Endothelial cell of umbilical vein (primary cell): ENCODE results near the gene CLSTN2. TPM values are rescaled to one million over a fixed set of nuclear protein-coding genes. Genes with fewer than 3 reads are reported as not detected.

Source experiments
- BruUV-seq: library from RNA; stranded (reverse); fragments of 400-500 nt; replicated peaks from 2 replicates; lab custom pipeline; 2021; lab: Mats Ljungman, UMichigan
- CTCF ChIA-PET: fragments of 300-600, 350-600 bp; sonication (Branson Sonifier 250); formaldehyde crosslinking; loops from one replicate; lab custom pipeline; 2021; ENCODE audit warnings: antibody characterized with exemption, inconsistent platforms; lab: Charles Lee
- POLR2A ChIA-PET: fragments of 300-600, 350-600 bp; sonication (Branson Sonifier 250); formaldehyde crosslinking; loops from one replicate; lab custom pipeline; 2021; ENCODE audit warnings: antibody characterized with exemption, inconsistent platforms; lab: Charles Lee
- DNase-seq: peaks from one replicate; pipeline ENCODE4 v3.0.0-alpha.2; 2011; ENCODE audit warnings: low read depth, low spot score
- FAIRE-seq: peaks from 2 replicates; lab custom pipeline; 2011; peaks lifted over from hg19 to GRCh38; lab: Jason Lieb, UNC
- H2AFZ ChIP-seq: 2 replicates; pipeline ENCODE4 v1.6.0; 2012; ENCODE audit warnings: low read depth, low read length, control low read depth, inconsistent platforms
- H3K27ac ChIP-seq: 2 replicates; pipeline ENCODE4 v1.5.1; 2011; ENCODE audit warnings: low read depth, mild to moderate bottlenecking, control low read depth, low read length, moderate library complexity; ENCODE audit not compliant: insufficient read depth
- H3K27me3 ChIP-seq, 2 experiments: 2 replicates each; pipeline versions ENCODE4 v1.6.0 to v1.6.1; 2011; ENCODE audit warnings: low read length in 2 of 2, mixed read lengths in 1 of 2; ENCODE audit not compliant: control insufficient read depth in 2 of 2, insufficient read depth in 2 of 2
- H3K36me3 ChIP-seq, 2 experiments: 2 replicates in 1 of 2; 3 replicates in 1 of 2; pipeline ENCODE4 v1.5.1; 2011; ENCODE audit warnings: low read length in 2 of 2, mild to moderate bottlenecking in 1 of 2, moderate library complexity in 1 of 2; ENCODE audit not compliant: control insufficient read depth in 2 of 2, insufficient read depth in 2 of 2; ENCODE audit errors: extremely low read depth in 1 of 2
- H3K4me1 ChIP-seq: 3 replicates; pipeline ENCODE4 v1.5.1; 2011; ENCODE audit warnings: mild to moderate bottlenecking, low read length; ENCODE audit not compliant: control insufficient read depth, insufficient read depth; ENCODE audit errors: extremely low read depth
- H3K4me2 ChIP-seq: 2 replicates; pipeline ENCODE4 v1.6.1; 2011; ENCODE audit warnings: low read length, control low read depth, mixed read lengths; ENCODE audit not compliant: insufficient read depth
- H3K4me3 ChIP-seq, 3 experiments: fragments of 200-600 bp in 1 of 3; sonication (generic), shearing (Covaris generic) in 1 of 3; replicated peaks in 1 of 3; 2 replicates each; pipeline ENCODE4 v1.5.1; 2011 to 2016; ENCODE audit warnings: control low read depth in 3 of 3, low read length in 3 of 3, mild to moderate bottlenecking in 2 of 3, inconsistent platforms in 1 of 3, low read depth in 1 of 3, moderate library complexity in 1 of 3; ENCODE audit not compliant: insufficient read depth in 1 of 3
- H3K79me2 ChIP-seq: 2 replicates; pipeline ENCODE4 v1.6.0; 2012; ENCODE audit warnings: low read length, inconsistent platforms; ENCODE audit not compliant: control insufficient read depth, insufficient read depth
- H3K9ac ChIP-seq: replicated peaks from 2 replicates; pipeline ENCODE3; 2011; ENCODE audit warnings: low read length, control low read depth; ENCODE audit not compliant: insufficient read depth; ENCODE audit errors: extremely low read depth
- H3K9me1 ChIP-seq: replicated peaks from 3 replicates; pipeline ENCODE4 v1.6.0; 2011; ENCODE audit warnings: mild to moderate bottlenecking, low read length; ENCODE audit not compliant: control insufficient read depth, insufficient read depth; ENCODE audit errors: extremely low read depth
- H3K9me3 ChIP-seq: replicated peaks from 2 replicates; pipeline ENCODE4 v1.5.1; 2012; ENCODE audit warnings: low read length, inconsistent platforms; ENCODE audit not compliant: control insufficient read depth, insufficient read depth
- H4K20me1 ChIP-seq: replicated peaks from 2 replicates; pipeline ENCODE3; 2011; ENCODE audit warnings: mild to moderate bottlenecking, low read length; ENCODE audit not compliant: control insufficient read depth, insufficient read depth; ENCODE audit errors: extremely low read depth
- EZH2 ChIP-seq: IDR thresholded peaks from 2 replicates; pipeline ENCODE4 v1.6.1; 2012; ENCODE audit warnings: borderline replicate concordance, low read depth, mild to moderate bottlenecking, moderate library complexity, low read length, inconsistent platforms; ENCODE audit not compliant: severe bottlenecking
- FOS ChIP-seq: IDR thresholded peaks from 2 replicates; pipeline ENCODE4 v1.6.1; 2011; ENCODE audit warnings: mild to moderate bottlenecking, low read length, moderate library complexity, borderline replicate concordance; ENCODE audit not compliant: insufficient read depth
- GATA2 ChIP-seq: IDR thresholded peaks from 2 replicates; pipeline ENCODE4 v1.7.0; 2011; ENCODE audit warnings: low read depth, mild to moderate bottlenecking, moderate library complexity, mixed read lengths, low read length; ENCODE audit not compliant: insufficient read length, insufficient read depth
- JUN ChIP-seq: IDR thresholded peaks from 2 replicates; pipeline ENCODE4 v1.6.1; 2011; ENCODE audit warnings: borderline replicate concordance, low read depth; ENCODE audit not compliant: insufficient read length, insufficient read depth
- MAX ChIP-seq: IDR thresholded peaks from 2 replicates; pipeline ENCODE4 v1.6.1; 2011; ENCODE audit not compliant: insufficient read depth, insufficient read length
- MYC ChIP-seq: IDR thresholded peaks from one replicate; pipeline ENCODE4 v1.6.1; 2011; ENCODE audit warnings: mild to moderate bottlenecking, low read depth, low read length
- POLR2A ChIP-seq: IDR thresholded peaks from 2 replicates; pipeline ENCODE4 v1.6.1; 2012; ENCODE audit warnings: low read depth, mild to moderate bottlenecking, control low read depth, low read length
- POLR2AphosphoS5 ChIP-seq: IDR thresholded peaks from 2 replicates; pipeline ENCODE4 v1.6.1; 2012; ENCODE audit warnings: low read depth, mild to moderate bottlenecking, control low read depth, low read length, moderate library complexity; ENCODE audit not compliant: insufficient read depth
- dilution Hi-C: fragments of 300-500 bp; cut with MboI; formaldehyde crosslinking; loops from one replicate; pipeline ENCODE4 v1.15.0; 2019; ENCODE audit warnings: low sequenced_read_pairs; ENCODE audit not compliant: extremely low pct_ligation_motif_present
- intact Hi-C: fragments of 100-400 bp; cut with micrococcal nuclease; formaldehyde crosslinking; loops from one replicate; pipeline ENCODE4 v1.10.0; 2022
- polyA plus RNA-seq, 4 experiments: library from polyadenylated mRNA; depleted of rRNA in 3 of 4; stranded (reverse) in 3 of 4; unstranded in 1 of 4; fragments of >200 nt; gene quantifications; 2 replicates each; pipeline versions ENCODE4 v1.2.1 to v1.2.3, GENCODE V29; 2011 to 2012; ENCODE audit warnings: missing spikeins in 1 of 4
- total RNA-seq: library from RNA; stranded (reverse); gene quantifications from 2 replicates; pipeline ENCODE4 v1.2.3, GENCODE V29; 2021
- TF ChIP-seq, protein P1 (sequence below), 2 donors: IDR thresholded peaks; 1 replicate in 1 of 2; 2 replicates in 1 of 2; pipeline ENCODE4 v1.5.1; 2011; ENCODE audit warnings: low read length in 2 of 2, mild to moderate bottlenecking in 2 of 2, moderate library complexity in 2 of 2, control low read depth in 1 of 2, inconsistent platforms in 1 of 2, low read depth in 1 of 2; ENCODE audit not compliant: insufficient read depth in 1 of 2; ENCODE audit errors: extremely low read depth in 1 of 2

Gene CLSTN2
- total and polyA plus RNA-seq, 2 donors (not counting 3 experiments of a cell fraction or from before 2014, with no cell fraction given) = 0.26 to 0.38 TPM

- no peak for DNase-seq
- Histone ChIP-seq H3K79me2 (no peaks in the 10 kb centered on the region), H3K9me3 (peaks cover 2% of the 10 kb centered on the region), H3K4me3 (no peak overlapping the region), H3K9ac (no peak overlapping the region), H3K27me3 (no peaks in the 10 kb centered on the region), H3K4me1 (no peaks in the 10 kb centered on the region), H3K9me1 (no peaks in the 10 kb centered on the region), H3K27ac (no peak overlapping the region), H3K36me3 (no peaks in the 10 kb centered on the region), H3K4me2 (no peak overlapping the region), H2AFZ (no peak overlapping the region), H4K20me1 (no peaks in the 10 kb centered on the region)
- dilution Hi-C loops (no loop called here), intact Hi-C loops (no loop called here)
- no peak for FAIRE-seq
- BruUV-seq = no TSS peak
- CTCF ChIA-PET = no interaction called here
- POLR2A ChIA-PET = no interaction called here
- TF ChIP-seq MYC (no peak), GATA2 (no peak), MAX (no peak), EZH2 (no peak), FOS (no peak), JUN (no peak), POLR2AphosphoS5 (no peak), POLR2A (no peak)
- TF ChIP-seq, protein P1, sequence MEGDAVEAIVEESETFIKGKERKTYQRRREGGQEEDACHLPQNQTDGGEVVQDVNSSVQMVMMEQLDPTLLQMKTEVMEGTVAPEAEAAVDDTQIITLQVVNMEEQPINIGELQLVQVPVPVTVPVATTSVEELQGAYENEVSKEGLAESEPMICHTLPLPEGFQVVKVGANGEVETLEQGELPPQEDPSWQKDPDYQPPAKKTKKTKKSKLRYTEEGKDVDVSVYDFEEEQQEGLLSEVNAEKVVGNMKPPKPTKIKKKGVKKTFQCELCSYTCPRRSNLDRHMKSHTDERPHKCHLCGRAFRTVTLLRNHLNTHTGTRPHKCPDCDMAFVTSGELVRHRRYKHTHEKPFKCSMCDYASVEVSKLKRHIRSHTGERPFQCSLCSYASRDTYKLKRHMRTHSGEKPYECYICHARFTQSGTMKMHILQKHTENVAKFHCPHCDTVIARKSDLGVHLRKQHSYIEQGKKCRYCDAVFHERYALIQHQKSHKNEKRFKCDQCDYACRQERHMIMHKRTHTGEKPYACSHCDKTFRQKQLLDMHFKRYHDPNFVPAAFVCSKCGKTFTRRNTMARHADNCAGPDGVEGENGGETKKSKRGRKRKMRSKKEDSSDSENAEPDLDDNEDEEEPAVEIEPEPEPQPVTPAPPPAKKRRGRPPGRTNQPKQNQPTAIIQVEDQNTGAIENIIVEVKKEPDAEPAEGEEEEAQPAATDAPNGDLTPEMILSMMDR (IDR thresholded peaks at IDR 0.05; ENCODE audit: extremely low read depth in 1 of 2, insufficient read depth in 1 of 2, low read depth in 1 of 2, low read length in 2 of 2) = no peak
Measured at GRCh38 chr3:140568842-140569520, 634.0 kb downstream of the CLSTN2 start.
